ENCODE results near the gene PDXP.
A peak's percentile ranks its signal among the peaks of the same experiment; 100 is the strongest.
"Not testable (repeated sequence)": the region's sequence is repeated elsewhere in the genome, so short reads cannot be mapped to it uniquely, and the experiment has no call there.

The PDXP gene

DNA sequence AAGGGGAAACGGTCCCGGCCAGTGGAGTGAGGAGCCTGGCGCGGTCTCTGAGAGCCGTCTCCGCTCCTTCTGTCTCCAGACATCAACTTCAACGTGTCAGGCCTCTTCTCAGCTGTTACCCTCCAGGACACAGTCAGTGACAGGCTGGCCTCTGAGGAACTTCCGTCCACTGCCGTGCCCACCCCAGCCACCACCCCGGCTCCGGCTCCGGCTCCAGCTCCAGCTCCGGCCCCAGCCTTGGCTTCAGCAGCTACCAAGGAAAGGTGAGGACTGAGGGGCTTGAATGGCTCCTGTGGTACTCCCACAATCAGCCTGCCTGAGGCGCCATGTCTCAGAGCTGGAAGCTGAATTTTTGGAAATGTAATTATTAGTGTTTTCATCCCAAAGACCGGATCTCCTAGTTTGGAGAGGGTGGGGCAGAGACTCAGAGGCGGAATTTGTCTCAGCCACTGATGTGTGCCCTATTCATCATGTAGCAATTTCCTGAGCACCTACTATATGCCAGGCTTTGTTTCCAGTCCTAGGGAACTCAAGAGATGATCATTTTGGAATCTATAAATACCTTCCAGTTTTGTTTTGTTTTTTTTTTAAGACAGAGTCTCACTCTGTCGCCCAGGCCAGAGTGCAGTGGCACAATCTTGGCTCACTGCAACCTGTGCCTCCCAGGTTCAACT is 7.9 kb upstream of the PDXP start:
- H3K36me3 ChIP-seq (ENCODE audit: insufficient read depth, insufficient read length, low read length), result peaks cover 57% of the 10 kb centered on the region
- no peak for DNase-seq (ENCODE audit: low read depth, low spot score)
- H3K4me1 ChIP-seq (ENCODE audit: insufficient read depth, insufficient read length), result no peaks in the 10 kb centered on the region
- no peaks in the 10 kb centered on the region for H3K9me3 ChIP-seq (ENCODE audit: insufficient read depth, low read length)
- no peak overlapping the region for H3K9ac ChIP-seq (ENCODE audit: insufficient read length, low read depth)
- TF ChIP-seq YY1 (IDR thresholded peaks at IDR 0.05; ENCODE audit: insufficient read depth, insufficient read length) (no peak), ZNF274 (IDR thresholded peaks at IDR 0.05; ENCODE audit: low read depth, low read length) (no peak), SUZ12 (IDR thresholded peaks at IDR 0.05; ENCODE audit: extremely low read depth, insufficient read depth, insufficient read length) (no peak)
- no peaks in the 10 kb centered on the region for H3K27me3 ChIP-seq (ENCODE audit: insufficient read depth, insufficient read length)
- no peak overlapping the region for H3K4me3 ChIP-seq (ENCODE audit: insufficient read length, low read depth)

DNA sequence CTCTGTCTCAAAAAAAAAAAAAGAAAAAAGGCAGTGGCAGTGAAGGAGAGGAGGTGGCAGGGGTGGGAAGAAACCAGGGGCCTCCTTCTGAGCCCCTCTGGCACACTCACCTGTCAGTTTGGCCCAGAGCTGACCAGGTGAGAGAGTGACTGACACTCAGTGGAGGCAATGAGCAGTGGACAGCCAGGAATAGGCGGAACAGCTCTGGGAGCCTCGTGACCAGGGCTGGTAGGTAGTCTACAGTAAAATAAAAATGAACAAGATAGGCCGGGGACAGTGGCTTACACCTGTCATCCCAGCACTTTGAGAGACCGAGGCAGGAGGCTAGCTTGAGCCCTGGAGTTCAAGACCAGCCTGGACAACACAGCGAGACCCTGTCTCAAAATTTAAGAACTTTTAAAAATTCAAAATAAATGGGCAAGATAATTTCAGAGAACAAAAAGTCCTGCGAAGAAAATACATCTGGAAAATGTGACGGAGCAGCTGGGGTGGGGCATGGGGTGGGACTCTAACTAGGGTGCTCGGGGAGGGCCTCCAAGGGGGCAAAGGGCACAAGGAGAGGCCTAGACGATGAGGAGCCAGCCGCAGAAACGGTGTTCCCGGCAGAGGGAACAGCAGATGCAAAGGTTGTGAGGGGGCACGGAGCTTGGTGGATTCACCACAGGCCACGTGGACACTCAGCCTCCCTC is 3.8 kb upstream of the PDXP start:
- no peak overlapping the region for H3K9ac ChIP-seq (ENCODE audit: insufficient read length, low read depth)
- no peak for TF ChIP-seq SUZ12 (IDR thresholded peaks at IDR 0.05; ENCODE audit: extremely low read depth, insufficient read depth, insufficient read length)
- TF ChIP-seq ZNF274 (IDR thresholded peaks at IDR 0.05; ENCODE audit: low read depth, low read length), result no peak
- no peak for TF ChIP-seq YY1 (IDR thresholded peaks at IDR 0.05; ENCODE audit: insufficient read depth, insufficient read length)
- peaks cover 3% of the 10 kb centered on the region for H3K4me1 ChIP-seq (ENCODE audit: insufficient read depth, insufficient read length)
- no peaks in the 10 kb centered on the region for H3K27me3 ChIP-seq (ENCODE audit: insufficient read depth, insufficient read length)
- H3K36me3 ChIP-seq (ENCODE audit: insufficient read depth, insufficient read length, low read length), result peaks cover 32% of the 10 kb centered on the region
- H3K9me3 ChIP-seq (ENCODE audit: insufficient read depth, low read length), result no peaks in the 10 kb centered on the region
- no peak overlapping the region for H3K4me3 ChIP-seq (ENCODE audit: insufficient read length, low read depth)
- no peak for DNase-seq (ENCODE audit: low read depth, low spot score)

DNA sequence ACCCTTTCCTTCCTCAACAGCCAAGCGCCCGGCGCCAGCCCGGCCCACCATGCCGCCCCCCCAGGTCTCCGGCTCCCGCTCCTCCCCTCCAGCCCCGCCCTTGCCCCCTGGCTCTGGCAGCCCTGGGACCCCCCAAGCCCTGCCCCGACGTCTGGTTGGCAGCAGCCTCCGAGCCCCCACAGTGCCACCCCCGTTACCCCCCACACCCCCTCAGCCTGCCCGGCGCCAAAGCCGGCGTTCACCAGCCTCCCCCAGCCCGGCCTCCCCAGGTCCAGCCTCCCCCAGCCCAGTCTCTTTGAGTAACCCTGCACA is 3.3 kb upstream of the PDXP start:
- no peaks in the 10 kb centered on the region for H3K9me3 ChIP-seq (ENCODE audit: insufficient read depth, low read length)
- no peak overlapping the region for H3K9ac ChIP-seq (ENCODE audit: insufficient read length, low read depth)
- peaks cover 28% of the 10 kb centered on the region for H3K36me3 ChIP-seq (ENCODE audit: insufficient read depth, insufficient read length, low read length)
- peaks cover 5% of the 10 kb centered on the region for H3K4me1 ChIP-seq (ENCODE audit: insufficient read depth, insufficient read length)
- no peaks in the 10 kb centered on the region for H3K27me3 ChIP-seq (ENCODE audit: insufficient read depth, insufficient read length)
- H3K4me3 ChIP-seq (ENCODE audit: insufficient read length, low read depth), result no peak overlapping the region
- DNase-seq (ENCODE audit: low read depth, low spot score), result no peak
- TF ChIP-seq ZNF274 (IDR thresholded peaks at IDR 0.05; ENCODE audit: low read depth, low read length) (no peak), YY1 (IDR thresholded peaks at IDR 0.05; ENCODE audit: insufficient read depth, insufficient read length) (no peak), SUZ12 (IDR thresholded peaks at IDR 0.05; ENCODE audit: extremely low read depth, insufficient read depth, insufficient read length) (no peak)

DNA sequence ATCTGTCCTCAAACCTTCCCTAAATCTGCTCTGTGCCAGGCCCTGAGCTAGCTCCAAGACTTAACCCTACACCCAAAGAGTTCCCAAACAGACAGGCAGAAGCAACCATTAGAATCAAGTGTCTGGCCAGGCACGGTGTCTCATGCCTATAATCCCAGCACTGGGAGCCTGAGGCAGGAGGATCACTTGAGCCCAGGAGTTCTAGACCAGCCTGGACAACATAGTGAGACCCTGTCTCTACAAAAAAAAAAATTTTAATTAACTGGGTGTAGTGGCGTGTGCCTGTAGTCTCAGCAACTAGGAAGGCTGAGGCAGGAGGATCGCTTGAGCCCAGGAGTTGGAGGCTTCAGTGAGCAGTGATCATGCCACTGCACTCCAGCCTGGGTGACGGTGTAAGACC is 1.9 kb upstream of the PDXP start:
- not testable (repeated sequence) for DNase-seq (ENCODE audit: low read depth, low spot score); H3K9ac ChIP-seq (ENCODE audit: insufficient read length, low read depth); H3K9me3 ChIP-seq (ENCODE audit: insufficient read depth, low read length); H3K4me3 ChIP-seq (ENCODE audit: insufficient read length, low read depth); H3K27me3 ChIP-seq (ENCODE audit: insufficient read depth, insufficient read length)
- H3K4me1 ChIP-seq (ENCODE audit: insufficient read depth, insufficient read length), result peaks cover 15% of the 10 kb centered on the region
- H3K36me3 ChIP-seq (ENCODE audit: insufficient read depth, insufficient read length, low read length), result peaks cover 24% of the 10 kb centered on the region

DNA sequence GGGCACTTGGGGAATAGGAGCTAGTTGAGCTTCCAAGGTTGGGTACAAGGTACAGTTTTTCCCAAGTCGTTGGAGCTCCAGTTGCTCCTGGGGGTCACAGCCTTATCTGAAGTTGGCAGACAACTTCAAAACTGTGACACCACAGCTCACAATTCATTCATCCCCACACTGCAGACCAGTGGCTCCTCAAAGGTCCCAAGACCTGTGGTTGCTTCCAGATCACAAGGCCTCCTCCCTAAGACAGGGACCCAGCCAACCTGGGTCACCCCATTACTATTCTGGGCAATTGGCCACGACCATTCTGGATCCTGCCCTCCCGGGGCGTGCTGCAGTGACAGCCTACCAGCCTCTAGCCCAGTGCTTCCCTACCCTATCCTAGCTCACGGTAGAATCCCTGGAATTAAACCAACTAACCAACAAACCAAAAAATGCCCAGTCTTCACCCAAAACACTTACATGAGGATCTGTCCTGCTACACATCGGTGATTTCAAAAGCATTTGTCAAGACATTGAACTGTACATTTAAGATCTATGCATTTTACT is 862 bp upstream of the PDXP start:
- no peaks in the 10 kb centered on the region for H3K27me3 ChIP-seq (ENCODE audit: insufficient read depth, insufficient read length)
- no peak for DNase-seq (ENCODE audit: low read depth, low spot score)
- H3K9ac ChIP-seq (ENCODE audit: insufficient read length, low read depth), result peak overlapping the region; percentile 71
- no peaks in the 10 kb centered on the region for H3K9me3 ChIP-seq (ENCODE audit: insufficient read depth, low read length)
- TF ChIP-seq ZNF274 (IDR thresholded peaks at IDR 0.05; ENCODE audit: low read depth, low read length) (no peak), SUZ12 (IDR thresholded peaks at IDR 0.05; ENCODE audit: extremely low read depth, insufficient read depth, insufficient read length) (no peak), YY1 (IDR thresholded peaks at IDR 0.05; ENCODE audit: insufficient read depth, insufficient read length) (no peak)
- H3K36me3 ChIP-seq (ENCODE audit: insufficient read depth, insufficient read length, low read length), result peaks cover 27% of the 10 kb centered on the region
- peaks cover 17% of the 10 kb centered on the region for H3K4me1 ChIP-seq (ENCODE audit: insufficient read depth, insufficient read length)
- peak overlapping the region; percentile 42 for H3K4me3 ChIP-seq (ENCODE audit: insufficient read length, low read depth)

DNA sequence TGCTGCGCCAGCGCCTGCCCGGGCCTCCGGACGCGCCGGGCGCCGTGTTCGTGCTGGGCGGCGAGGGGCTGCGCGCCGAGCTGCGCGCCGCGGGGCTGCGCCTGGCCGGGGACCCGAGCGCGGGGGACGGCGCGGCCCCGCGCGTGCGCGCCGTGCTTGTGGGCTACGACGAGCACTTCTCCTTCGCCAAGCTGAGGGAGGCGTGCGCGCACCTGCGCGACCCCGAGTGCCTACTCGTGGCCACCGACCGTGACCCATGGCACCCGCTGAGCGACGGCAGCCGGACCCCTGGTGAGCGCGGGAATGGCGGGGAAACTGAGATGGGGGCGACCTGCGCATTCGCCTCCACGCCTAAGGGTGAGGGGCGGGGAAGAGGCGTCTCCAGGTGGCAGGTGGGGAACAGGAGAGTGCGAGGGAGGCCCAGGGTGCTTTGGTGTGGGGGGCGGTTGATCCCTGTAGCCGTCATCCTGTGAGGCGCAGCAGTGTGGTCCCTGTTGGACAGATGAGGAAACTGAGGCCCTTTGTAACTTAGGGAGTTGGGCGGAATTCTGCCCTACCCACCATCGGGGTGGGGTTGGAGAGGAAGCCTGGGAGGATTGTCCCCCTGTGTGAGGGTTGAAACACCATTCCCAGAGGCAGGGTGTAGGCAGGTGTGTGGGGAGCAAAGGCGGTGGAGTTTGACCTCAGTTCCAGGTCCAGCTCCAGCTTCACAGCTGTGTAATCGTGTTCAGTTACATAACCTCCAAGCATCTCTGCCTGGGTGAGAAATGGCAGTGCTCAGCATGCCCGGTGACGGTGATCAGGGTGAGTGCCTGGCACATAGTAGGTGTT is 758 bp downstream of the PDXP start:
- no peak for DNase-seq (ENCODE audit: low read depth, low spot score)
- TF ChIP-seq SUZ12 (IDR thresholded peaks at IDR 0.05; ENCODE audit: extremely low read depth, insufficient read depth, insufficient read length) (no peak), ZNF274 (IDR thresholded peaks at IDR 0.05; ENCODE audit: low read depth, low read length) (no peak), YY1 (IDR thresholded peaks at IDR 0.05; ENCODE audit: insufficient read depth, insufficient read length) (no peak)
- peaks cover 17% of the 10 kb centered on the region for H3K4me1 ChIP-seq (ENCODE audit: insufficient read depth, insufficient read length)

More for the DNA sequence above, 758 bp downstream of the PDXP start:
- Histone ChIP-seq H3K36me3 (ENCODE audit: insufficient read depth, insufficient read length, low read length) (peaks cover 18% of the 10 kb centered on the region), H3K9me3 (ENCODE audit: insufficient read depth, low read length) (no peaks in the 10 kb centered on the region), H3K9ac (ENCODE audit: insufficient read length, low read depth) (peak overlapping the region; percentile 90), H3K4me3 (ENCODE audit: insufficient read length, low read depth) (peak overlapping the region; percentile 88), H3K27me3 (ENCODE audit: insufficient read depth, insufficient read length) (no peaks in the 10 kb centered on the region)

Data from NT2/D1 (cell line).